Sciatic nerve (tissue), 2 donors: ENCODE measurements around the gene TNFRSF8. TPM values are rescaled to one million over a fixed set of nuclear protein-coding genes. Genes with fewer than 3 reads are reported as not detected.
"Not testable (repeated sequence)": the region's sequence is repeated elsewhere in the genome, so short reads cannot be mapped to it uniquely, and the experiment has no call there.

Experiments
- ATAC-seq: fragments of 200-7000 bp; cut with Tn5 transposase; one replicate; pipeline ENCODE4 v1.9.1; 2020; ENCODE audit warnings: mild to moderate bottlenecking, moderate library complexity
- DNase-seq: peaks from one replicate; pipeline ENCODE4 v3.0.0-alpha.2; 2020; ENCODE audit warnings: low spot score
- intact Hi-C: fragments of 100-400 bp; cut with DNase I; formaldehyde crosslinking; loops from one replicate; pipeline ENCODE4 v1.14.2; 2022
- total RNA-seq: library from RNA; stranded (reverse); fragmentation: NEBNext Ultra II Directional; extraction: Animal tissue kit (Norgen Biotek cat#: 25700); gene quantifications from one replicate; pipeline ENCODE4 v1.2.1, GENCODE V29; 2021
- donor health status: DM: no; HTN: no; CAD: no.
- donor health status: DM: no; HTN: no; CAD: no.

TNFRSF8 gene
- total RNA-seq, 1 donor from 2014 or later = 5.2 TPM

DNA sequence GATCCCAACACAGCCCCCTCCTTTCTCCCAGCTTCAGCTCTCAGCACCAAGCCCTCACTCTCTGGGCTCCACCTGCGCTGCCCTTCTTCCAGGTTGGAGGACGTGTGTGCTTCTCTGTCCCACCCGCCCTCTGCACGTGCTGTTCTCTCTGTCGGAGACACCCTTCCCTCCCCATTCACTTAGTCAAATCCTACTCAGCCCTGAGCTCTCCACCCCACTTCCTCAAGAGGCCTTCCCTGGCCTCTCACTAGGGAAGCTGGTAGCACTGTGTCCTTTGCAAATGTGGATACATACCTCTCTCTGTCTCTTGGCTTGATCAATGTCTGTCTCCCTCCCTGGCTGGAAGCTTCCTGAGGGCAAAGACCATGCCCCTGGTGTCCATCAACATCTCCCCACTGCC, 43.0 kb downstream of the TNFRSF8 start:
- DNase-seq = no peak
- intact Hi-C loops = no loop called here
- no peak for ATAC-seq

DNA sequence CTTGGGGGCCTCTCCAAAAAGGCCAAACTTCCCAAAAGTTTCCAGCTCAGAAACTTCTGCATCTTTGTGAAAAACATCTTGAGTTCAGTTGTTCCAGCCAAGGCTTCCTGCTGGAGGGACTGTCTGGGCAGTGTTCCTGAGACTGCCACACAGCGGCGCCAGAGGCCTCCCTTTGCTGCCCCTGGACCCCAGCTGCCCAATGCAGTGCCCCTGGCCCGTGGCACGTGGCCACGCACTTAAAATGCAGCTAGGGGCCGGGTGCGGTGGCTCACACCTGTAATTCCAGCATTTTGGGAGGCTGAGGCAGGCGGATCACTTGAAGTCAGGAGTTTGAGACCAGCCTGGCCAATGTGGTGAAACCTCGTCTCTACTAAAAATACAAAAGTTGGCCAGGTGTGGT, 43.8 kb downstream of the TNFRSF8 start:
- ATAC-seq, intact Hi-C loops, DNase-seq: not testable (repeated sequence)

DNA sequence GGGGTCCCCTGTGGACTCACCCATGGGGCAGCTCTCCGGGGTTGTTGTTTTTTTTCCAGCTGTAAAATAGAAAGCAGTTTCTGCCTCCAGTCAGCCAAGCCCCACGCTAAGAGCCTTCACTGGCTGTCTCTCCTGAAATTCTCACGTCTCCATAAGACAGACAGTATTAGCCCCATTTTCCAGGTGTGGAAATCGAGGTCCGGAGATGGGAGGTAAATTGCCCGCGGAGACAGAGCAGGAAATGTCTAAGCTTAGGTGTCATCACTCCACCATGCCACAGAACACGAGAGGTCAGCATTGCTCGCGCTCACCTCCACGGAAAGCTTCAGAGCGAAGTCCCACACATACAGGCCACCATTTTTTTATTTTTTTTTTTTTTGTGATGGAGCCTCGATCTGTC, 44.6 kb downstream of the TNFRSF8 start:
- DNase-seq = no peak
- no peak for ATAC-seq
- intact Hi-C loops = no loop called here

DNA sequence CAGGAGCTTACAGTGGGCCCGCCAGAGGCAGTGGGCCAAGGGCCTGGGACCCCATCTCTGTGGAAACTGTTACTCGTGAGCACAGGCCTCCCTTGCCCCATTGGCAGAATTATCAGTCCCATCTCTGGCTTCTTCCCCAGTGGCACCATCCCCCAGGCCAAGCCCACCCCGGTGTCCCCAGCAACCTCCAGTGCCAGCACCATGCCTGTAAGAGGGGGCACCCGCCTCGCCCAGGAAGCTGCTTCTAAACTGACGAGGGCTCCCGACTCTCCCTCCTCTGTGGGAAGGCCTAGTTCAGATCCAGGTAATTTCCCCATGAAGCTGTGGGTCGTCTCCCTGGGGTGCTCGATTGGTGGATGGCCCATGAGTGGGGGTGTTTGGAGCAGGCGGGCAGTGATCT, 46.8 kb downstream of the TNFRSF8 start:
- intact Hi-C loops = no loop called here
- ATAC-seq (no peak), DNase-seq (no peak)

DNA sequence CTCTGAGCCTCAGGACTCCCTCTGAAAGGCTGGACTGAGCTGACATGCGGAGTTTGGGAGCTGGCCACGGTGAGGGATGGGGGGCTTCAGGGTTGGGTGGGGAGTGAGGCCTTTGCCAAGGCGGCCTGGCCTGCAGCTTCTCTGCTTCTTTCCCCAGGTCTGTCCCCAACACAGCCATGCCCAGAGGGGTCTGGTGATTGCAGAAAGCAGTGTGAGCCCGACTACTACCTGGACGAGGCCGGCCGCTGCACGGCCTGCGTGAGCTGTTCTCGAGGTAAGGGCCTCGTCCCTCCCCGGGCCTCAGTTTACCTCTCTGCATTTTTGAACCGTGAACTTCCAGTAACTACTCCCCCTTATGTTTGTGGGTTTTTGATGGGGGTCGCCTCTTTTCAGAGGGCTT, 48.6 kb downstream of the TNFRSF8 start:
- intact Hi-C loops = no loop called here
- no peak for ATAC-seq
- DNase-seq = no peak

DNA sequence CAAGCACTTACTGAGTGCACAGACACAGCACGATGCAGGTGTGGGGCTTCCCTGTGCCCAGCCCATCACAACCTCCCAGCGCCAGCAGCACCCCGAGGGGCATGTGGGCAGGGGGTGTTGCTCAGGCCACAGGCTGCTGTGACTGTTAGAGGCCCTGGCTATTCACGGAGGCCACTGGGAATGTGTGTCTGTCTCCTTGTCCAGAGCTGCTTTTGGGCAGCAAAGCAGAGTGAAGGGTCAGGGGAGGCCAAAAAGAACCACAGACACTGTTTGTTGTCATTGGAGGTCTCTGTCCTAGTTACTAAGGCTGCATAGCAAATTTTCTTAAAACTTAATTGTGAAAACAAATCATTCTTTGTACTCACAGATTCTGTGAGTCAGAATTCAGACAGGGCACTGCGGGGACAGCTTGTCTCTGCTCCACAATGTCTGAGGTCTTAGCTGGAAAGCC, 49.6 kb downstream of the TNFRSF8 start:
- DNase-seq = no peak
- intact Hi-C loops = no loop called here
- ATAC-seq = peak; percentile 88

DNA sequence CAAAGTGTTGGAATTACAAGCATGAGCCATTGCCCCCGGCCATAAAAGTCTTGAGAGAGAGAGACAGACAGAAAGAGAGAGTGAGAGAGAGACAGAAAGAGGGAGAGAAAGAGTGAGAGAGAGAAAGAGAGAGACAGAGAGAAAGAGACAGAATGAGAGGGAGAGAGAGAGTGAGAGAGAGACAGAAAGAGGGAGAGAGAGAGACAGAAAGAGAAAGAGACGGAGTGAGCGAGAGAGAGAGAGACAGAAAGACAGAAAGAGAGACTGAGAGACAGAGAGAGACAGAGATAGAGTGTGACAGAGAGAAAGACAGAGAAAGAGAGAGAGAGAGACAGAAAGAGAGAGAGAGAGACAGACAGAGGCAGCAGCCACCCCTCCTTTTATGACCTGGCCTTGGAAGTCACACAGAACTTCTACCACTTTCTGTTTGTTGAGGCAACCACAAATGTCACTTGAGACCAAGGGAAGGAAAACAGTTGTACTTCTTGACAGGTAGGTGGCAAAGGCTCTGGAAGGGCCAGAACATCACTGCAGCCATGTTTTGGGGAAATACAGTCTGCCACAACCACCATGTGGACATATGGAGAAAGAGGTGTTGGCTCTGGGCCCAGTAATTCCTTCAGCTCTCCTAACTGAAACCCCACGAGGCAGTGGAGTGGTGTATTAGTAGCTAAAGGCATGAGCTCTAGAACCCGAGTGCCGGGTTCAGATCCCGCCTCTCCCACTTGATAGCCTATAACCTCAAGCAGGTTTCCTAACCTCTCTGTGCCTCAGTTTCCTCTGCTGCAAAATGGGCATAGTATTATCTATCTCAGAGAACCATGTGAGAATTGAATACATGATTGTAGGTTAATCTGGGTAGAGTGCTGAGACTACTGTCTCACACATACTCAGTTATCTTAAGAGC, 50.6 kb downstream of the TNFRSF8 start:
- ATAC-seq = peak; percentile 25
- intact Hi-C loops = no loop called here
- no peak for DNase-seq

DNA sequence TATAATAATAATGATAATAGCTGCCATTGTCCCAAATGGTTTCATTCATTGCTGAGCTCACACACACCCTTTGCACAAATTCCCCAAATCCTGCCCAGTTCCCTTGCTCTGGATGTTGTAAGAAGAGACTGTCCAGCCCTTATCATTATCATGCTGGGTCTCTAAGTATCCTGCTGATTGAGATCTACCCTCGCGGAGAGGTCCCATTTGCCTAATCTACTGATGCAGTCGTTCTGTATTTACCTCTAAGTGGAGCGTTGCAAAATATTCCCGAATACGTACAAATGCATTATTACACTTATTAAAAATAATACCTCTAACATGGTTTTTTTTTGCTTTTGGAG, 51.2 kb downstream of the TNFRSF8 start:
- no peak for DNase-seq
- ATAC-seq = no peak
- intact Hi-C loops = no loop called here

DNA sequence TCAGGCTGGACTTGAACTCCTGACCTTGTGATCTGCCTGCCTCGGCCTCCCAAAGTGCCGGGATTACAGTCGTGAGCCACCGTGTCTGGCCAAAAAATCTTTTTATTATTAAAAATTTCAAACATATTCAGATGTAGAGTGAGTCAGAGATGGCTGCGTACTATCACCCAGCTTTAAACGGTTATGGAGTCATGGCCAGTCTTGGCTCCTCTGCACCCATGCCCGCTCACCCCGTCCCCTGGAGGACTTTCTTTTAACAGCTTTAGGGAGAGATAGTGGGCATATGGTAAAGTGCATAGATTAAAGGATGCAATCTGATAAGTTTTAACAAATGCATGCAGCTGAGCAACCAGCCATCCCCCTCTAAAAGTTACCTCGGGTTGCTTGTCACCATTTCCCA, 51.8 kb downstream of the TNFRSF8 start:
- ATAC-seq = no peak
- DNase-seq = no peak
- intact Hi-C loops = no loop called here

DNA sequence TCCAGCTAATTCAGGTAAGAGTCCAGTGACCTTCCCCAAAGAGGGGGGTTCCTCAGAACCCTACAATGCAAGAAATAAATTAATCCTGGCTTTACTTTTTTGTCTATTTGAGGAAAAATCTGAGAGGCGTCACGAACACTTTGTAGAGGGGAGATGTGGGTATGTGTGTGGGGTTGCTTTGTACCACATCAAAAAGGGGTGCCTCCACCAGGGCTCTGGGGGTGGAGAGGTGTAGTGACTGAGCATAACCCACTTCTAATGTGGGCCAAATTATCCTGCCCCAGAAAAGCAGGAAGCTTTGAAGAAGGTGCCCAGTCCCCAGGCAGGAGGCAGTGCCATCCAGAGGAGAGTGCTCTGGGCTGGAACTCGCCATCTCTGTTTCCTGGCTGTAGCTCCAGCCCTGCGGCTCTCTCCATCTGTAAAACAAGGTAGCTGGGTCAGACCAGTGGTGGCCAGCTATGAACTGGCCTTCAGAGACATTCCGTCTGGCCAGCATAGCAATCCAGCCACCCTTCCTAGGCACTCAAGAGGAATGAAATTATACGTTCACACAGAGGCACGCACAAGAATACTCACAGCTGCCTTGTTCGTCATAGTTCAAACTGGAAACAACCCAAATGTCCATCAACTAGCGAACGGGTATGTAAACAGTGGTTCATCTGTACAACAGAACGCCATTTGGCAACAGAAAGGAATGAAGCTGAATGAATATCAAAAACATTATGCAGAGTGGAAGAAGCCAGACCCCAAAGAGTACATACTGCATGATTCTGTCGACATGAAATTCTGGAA, 58.3 kb downstream of the TNFRSF8 start:
- intact Hi-C loops = no loop called here
- no peak for DNase-seq
- no peak for ATAC-seq

DNA sequence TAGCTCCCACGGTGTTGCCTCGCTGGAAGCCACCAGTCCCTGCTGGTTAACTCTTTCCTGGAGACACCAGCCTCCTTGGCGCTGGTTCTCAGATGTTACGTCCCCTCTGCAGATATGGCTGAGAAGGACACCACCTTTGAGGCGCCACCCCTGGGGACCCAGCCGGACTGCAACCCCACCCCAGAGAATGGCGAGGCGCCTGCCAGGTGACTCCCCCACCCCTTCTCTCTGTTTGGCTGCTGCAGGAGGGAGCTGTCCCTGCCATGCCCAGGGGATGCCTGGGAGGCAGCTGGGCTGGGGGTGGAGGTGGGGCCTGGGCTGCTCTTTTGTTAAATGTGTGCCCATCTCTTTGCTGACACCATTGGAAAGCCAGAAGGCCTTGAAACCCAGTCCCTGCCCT, 60.1 kb downstream of the TNFRSF8 start:
- no peak for ATAC-seq
- intact Hi-C loops = no loop called here
- DNase-seq = no peak

DNA sequence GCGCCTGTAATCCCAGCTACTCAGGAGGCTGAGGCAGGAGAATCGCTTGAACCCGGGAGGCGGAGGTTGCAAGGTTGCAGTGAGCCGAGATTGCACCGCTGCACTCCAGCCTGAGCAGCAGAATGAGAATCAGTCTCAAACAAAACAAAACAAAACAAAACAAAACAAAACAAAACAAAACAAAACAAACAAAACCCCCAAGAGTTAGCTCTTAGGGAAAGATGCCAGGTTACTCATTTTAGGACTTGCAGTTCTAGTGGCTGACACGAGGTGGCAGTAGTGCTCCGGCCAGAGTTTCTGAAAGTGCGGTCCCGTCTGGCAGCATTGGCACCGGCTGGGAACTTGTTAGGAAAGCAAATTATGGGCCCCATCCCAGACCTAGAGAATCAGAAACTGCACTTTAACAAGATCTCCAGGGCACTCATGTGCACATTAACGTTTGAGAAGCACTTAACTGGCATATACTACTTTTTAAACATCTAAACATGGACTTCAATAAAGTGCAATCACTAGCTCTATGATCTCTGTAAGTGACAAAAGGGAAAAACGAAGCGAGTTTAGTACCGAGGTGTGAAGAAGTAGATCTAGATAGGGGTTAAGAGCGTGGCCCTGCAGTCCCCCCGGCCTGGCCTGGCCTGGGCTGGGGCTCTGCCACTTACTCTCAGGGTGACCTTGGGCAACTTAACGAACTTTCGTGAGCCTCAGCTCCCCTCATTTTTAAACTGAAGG, 61.8 kb downstream of the TNFRSF8 start:
- peak; percentile 88 for DNase-seq
- ATAC-seq = peak; percentile 74
- intact Hi-C loops = loop anchor here (5.0 kb wide), 1 partner anchor 152 kb away; no protein-coding TSS in a partner anchor

DNA sequence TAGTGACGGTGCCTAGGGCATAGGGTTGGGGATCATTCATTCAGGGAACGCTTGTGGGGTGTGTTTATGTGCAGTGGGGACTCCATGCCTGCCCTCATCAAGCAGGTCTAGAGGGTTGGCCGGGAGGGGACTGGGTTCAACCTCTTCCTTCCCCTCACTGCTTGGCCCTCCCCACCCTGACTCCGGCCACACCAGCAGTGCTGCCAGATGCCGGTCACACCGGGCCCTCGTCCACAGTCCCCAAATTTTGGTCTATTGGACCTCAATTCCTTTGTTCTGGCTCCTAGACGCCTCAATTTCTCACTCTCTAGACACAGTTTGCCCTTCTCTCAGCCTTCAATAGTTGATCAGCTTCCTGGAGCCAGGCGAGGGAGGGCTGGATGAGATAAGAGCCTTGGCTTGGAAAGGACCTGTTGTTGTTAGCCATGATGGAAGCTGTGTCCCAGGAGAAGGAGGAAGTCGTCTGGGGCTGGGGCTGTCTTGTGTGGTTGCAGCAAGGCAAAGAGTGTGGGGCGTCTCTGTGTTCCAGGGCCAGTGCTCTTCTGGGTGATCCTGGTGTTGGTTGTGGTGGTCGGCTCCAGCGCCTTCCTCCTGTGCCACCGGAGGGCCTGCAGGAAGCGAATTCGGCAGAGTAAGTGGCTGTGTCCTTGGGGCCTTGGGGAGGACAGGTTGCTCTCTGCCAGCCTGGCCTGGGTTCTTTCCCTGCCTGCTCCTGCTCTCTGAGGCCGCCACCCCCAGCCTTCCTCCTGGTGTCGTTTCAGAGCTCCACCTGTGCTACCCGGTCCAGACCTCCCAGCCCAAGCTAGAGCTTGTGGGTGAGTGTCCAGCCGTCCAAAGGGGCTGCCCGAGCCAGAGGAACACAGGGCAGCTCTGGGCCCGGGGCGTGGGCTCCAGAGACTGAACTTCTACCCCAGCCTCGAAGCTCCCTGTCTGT, 62.6 kb downstream of the TNFRSF8 start:
- DNase-seq = no peak
- peak; percentile 22 for ATAC-seq
- intact Hi-C loops = loop anchor here (2.0 to 5.0 kb wide), 2 partner anchors 83 to 152 kb away; no protein-coding TSS in a partner anchor

DNA sequence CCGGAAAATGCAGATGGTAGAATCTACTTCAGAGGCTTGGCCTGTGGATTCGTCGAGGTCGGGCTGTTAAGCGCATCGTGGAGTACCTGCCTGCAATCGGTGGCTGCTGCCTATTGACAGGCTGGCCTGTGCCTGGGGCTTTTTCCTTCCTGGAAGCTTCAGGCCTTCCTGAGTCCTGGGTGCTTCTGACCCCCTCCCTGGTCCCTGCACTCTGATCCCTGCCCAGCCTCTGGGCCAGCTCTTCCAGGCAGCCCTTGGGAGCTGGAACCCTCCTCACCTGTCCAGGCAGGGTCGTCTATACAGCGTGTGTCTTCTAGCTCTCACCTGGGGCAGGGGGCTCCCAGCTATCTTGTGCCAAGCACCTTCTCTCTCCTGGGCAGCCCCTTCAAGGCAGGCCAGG, 63.7 kb downstream of the TNFRSF8 start:
- no peak for DNase-seq
- intact Hi-C loops = loop anchor here (2.0 to 5.0 kb wide), 2 partner anchors 82 to 151 kb away; no protein-coding TSS in a partner anchor
- ATAC-seq = no peak

DNA sequence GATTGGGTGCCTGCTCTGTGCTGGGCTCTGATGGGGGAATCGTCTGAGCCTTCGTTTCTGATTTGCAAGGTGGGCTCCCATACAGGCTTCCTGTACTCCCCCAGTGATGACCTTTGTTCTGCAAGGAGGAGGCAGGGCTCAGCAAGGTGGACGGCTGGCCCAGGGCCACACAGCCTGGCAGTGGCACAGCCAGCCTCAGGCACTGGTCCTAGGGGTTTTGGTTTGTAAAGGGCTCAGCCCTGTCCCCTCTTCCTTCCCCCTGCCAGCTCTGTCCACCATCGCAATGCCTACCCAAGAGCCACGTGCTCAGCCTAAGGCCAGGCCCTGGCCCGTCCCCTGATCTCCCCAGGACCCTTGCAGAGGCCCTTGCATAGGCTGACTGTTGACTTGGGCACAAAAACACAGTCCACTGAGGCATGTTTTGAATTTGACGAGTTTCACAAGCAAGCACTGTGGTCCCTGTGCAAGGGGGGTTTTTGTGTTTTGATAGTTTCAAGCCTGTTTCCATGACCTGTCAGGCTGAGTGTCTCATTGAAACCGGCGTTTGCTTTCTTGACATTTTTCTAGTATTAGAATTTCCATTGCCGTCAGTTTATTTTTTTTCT, 64.2 kb downstream of the TNFRSF8 start:
- no peak for DNase-seq
- intact Hi-C loops = loop anchor here (2.0 to 5.0 kb wide), 2 partner anchors 81 to 150 kb away; no protein-coding TSS in a partner anchor
- no peak for ATAC-seq

DNA sequence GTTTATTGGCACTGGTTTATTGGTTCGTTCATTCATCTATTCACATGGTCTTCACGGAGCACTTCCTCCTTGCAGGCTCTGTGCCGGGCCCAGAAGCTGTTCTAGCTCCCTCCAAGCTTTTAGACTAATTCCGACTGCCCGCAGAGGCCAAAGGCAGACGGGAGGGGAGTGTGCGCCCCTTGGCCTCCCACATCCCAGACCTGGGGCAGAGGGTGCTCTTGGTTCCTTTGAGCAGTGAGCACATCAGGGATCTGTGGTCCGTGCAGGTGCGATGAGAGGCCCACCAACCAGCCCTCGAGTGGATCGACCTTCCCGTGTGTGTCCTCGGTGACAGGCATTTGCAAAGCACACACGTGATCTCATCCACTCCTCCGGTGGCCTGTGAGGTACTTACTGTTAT, 65.0 kb downstream of the TNFRSF8 start:
- DNase-seq (no peak), ATAC-seq (no peak)
- intact Hi-C loops = loop anchor here (5.0 kb wide), 1 partner anchor 149 kb away; no protein-coding TSS in a partner anchor

DNA sequence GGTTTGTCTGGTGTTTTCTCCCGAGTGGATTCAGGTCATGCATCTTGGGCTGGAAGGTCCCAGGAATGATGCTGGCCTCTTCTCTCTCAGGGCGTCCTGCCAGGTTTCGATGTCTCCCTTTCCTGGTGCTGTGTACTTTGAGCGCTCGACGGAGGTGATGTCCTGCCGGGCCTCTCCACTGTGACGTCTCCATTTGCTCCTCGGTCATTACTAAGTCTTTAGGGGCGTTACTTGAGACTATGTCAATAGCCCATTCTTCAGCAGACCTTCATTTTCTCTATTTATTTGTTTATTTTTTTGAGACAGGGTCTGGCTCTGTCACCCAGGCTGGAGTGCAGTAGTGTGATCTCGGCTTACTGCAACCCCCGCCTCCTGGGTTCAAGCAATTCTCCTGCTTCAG, 66.5 kb downstream of the TNFRSF8 start:
- ATAC-seq (no peak), DNase-seq (no peak)
- intact Hi-C loops = loop anchor here (5.0 kb wide), 1 partner anchor 148 kb away; no protein-coding TSS in a partner anchor
